IPS-15b (cell line): Measurements from ENCODE around the gene TGM6.

Experiments used
- H3K27me3 ChIP-seq: one replicate; pipeline ENCODE4 v1.6.1; 2013; ENCODE audit warnings: low read length; ENCODE audit not compliant: control insufficient read depth, insufficient read depth
- H3K36me3 ChIP-seq: one replicate; pipeline ENCODE4 v1.6.1; 2013; ENCODE audit warnings: low read length; ENCODE audit not compliant: control insufficient read depth, insufficient read depth
- H3K4me1 ChIP-seq: one replicate; pipeline ENCODE4 v1.6.1; 2013; ENCODE audit warnings: mild to moderate bottlenecking, low read length; ENCODE audit not compliant: control insufficient read depth, insufficient read depth
- H3K4me3 ChIP-seq: one replicate; pipeline ENCODE4 v1.5.1; 2013; ENCODE audit warnings: low read depth, low read length
- H3K9ac ChIP-seq: one replicate; pipeline ENCODE4 v1.6.1; 2013; ENCODE audit warnings: low read depth, mild to moderate bottlenecking, low read length
- H3K9me3 ChIP-seq: one replicate; pipeline ENCODE4 v1.6.1; 2013; ENCODE audit warnings: mild to moderate bottlenecking, low read length; ENCODE audit not compliant: control insufficient read depth, insufficient read depth

Gene TGM6

GRCh38 chr20:2365091-2365490, 15.6 kb upstream of the TGM6 start:
- H3K9me3 ChIP-seq, result no peaks in the 10 kb centered on the region
- H3K36me3 ChIP-seq, result no peaks in the 10 kb centered on the region
- no peak overlapping the region for H3K9ac ChIP-seq
- H3K27me3 ChIP-seq, result no peaks in the 10 kb centered on the region
- H3K4me1 ChIP-seq, result no peaks in the 10 kb centered on the region
- no peak overlapping the region for H3K4me3 ChIP-seq

GRCh38 chr20:2365666-2366065, 15.0 kb upstream of the TGM6 start:
- H3K9me3 ChIP-seq, result no peaks in the 10 kb centered on the region
- H3K27me3 ChIP-seq, result no peaks in the 10 kb centered on the region
- no peaks in the 10 kb centered on the region for H3K36me3 ChIP-seq

GRCh38 chr20:2368621-2369020, 12.1 kb upstream of the TGM6 start:
- Histone ChIP-seq H3K27me3 (no peaks in the 10 kb centered on the region), H3K4me3 (no peak overlapping the region), H3K9me3 (no peaks in the 10 kb centered on the region), H3K4me1 (no peaks in the 10 kb centered on the region), H3K36me3 (no peaks in the 10 kb centered on the region), H3K9ac (no peak overlapping the region)

More at GRCh38 chr20:2365666-2366065, 15.0 kb upstream of the TGM6 start:
- H3K9ac ChIP-seq, result no peak overlapping the region
- H3K4me1 ChIP-seq, result no peaks in the 10 kb centered on the region
- H3K4me3 ChIP-seq, result no peak overlapping the region

- Histone ChIP-seq H3K9ac (no peak overlapping the region), H3K4me1 (no peaks in the 10 kb centered on the region), H3K36me3 (no peaks in the 10 kb centered on the region), H3K27me3 (no peaks in the 10 kb centered on the region), H3K4me3 (no peak overlapping the region), H3K9me3 (no peaks in the 10 kb centered on the region)
These were observed 7.6 kb upstream of the TGM6 start for GRCh38 chr20:2373098-2373497.

- no peak overlapping the region for H3K4me3 ChIP-seq
- no peaks in the 10 kb centered on the region for H3K36me3 ChIP-seq
- no peaks in the 10 kb centered on the region for H3K4me1 ChIP-seq
- no peak overlapping the region for H3K9ac ChIP-seq
- H3K9me3 ChIP-seq, result no peaks in the 10 kb centered on the region
- no peaks in the 10 kb centered on the region for H3K27me3 ChIP-seq
These were observed 6.2 kb upstream of the TGM6 start for GRCh38 chr20:2374346-2375125.

- H3K9ac ChIP-seq, result no peak overlapping the region
- H3K36me3 ChIP-seq, result peaks cover 3% of the 10 kb centered on the region
- H3K4me3 ChIP-seq, result no peak overlapping the region
- peaks cover 2% of the 10 kb centered on the region for H3K4me1 ChIP-seq
- H3K9me3 ChIP-seq, result no peaks in the 10 kb centered on the region
- no peaks in the 10 kb centered on the region for H3K27me3 ChIP-seq
These were observed 1.8 kb upstream of the TGM6 start for GRCh38 chr20:2378893-2379292.

GRCh38 chr20:2379511-2380229, 1.0 kb upstream of the TGM6 start:
- Histone ChIP-seq H3K9ac (no peak overlapping the region), H3K9me3 (no peaks in the 10 kb centered on the region), H3K27me3 (no peaks in the 10 kb centered on the region), H3K4me1 (peaks cover 2% of the 10 kb centered on the region), H3K36me3 (peaks cover 3% of the 10 kb centered on the region), H3K4me3 (no peak overlapping the region)

- H3K4me3 ChIP-seq, result no peak overlapping the region
- peaks cover 2% of the 10 kb centered on the region for H3K4me1 ChIP-seq
- H3K27me3 ChIP-seq, result no peaks in the 10 kb centered on the region
- H3K36me3 ChIP-seq, result peaks cover 3% of the 10 kb centered on the region
- no peak overlapping the region for H3K9ac ChIP-seq
- no peaks in the 10 kb centered on the region for H3K9me3 ChIP-seq
These were observed 602 bp downstream of the TGM6 start for GRCh38 chr20:2381303-2381702.

GRCh38 chr20:2382833-2383232, 2.1 kb downstream of the TGM6 start:
- Histone ChIP-seq H3K27me3 (no peaks in the 10 kb centered on the region), H3K36me3 (peaks cover 3% of the 10 kb centered on the region), H3K4me3 (no peak overlapping the region), H3K4me1 (peaks cover 2% of the 10 kb centered on the region), H3K9me3 (no peaks in the 10 kb centered on the region), H3K9ac (no peak overlapping the region)

GRCh38 chr20:2385026-2385425, 4.3 kb downstream of the TGM6 start:
- Histone ChIP-seq H3K9ac (no peak overlapping the region), H3K4me1 (peaks cover under 1% of the 10 kb centered on the region), H3K27me3 (no peaks in the 10 kb centered on the region), H3K9me3 (no peaks in the 10 kb centered on the region), H3K4me3 (no peak overlapping the region), H3K36me3 (peaks cover 3% of the 10 kb centered on the region)

GRCh38 chr20:2385496-2385895, 4.8 kb downstream of the TGM6 start:
- no peak overlapping the region for H3K9ac ChIP-seq
- no peaks in the 10 kb centered on the region for H3K27me3 ChIP-seq
- H3K4me1 ChIP-seq, result no peaks in the 10 kb centered on the region
- no peak overlapping the region for H3K4me3 ChIP-seq
- no peaks in the 10 kb centered on the region for H3K9me3 ChIP-seq
- H3K36me3 ChIP-seq, result no peaks in the 10 kb centered on the region
